NCI-H2171 treated with DMSO at 0.1 percent for 48 hours (cell line): ENCODE measurements around the gene ARHGEF17.

Experiments
- DNase-seq: peaks from one replicate; lab custom pipeline; 2025; lab: John Stamatoyannopoulos, UW

ARHGEF17 gene

DNA sequence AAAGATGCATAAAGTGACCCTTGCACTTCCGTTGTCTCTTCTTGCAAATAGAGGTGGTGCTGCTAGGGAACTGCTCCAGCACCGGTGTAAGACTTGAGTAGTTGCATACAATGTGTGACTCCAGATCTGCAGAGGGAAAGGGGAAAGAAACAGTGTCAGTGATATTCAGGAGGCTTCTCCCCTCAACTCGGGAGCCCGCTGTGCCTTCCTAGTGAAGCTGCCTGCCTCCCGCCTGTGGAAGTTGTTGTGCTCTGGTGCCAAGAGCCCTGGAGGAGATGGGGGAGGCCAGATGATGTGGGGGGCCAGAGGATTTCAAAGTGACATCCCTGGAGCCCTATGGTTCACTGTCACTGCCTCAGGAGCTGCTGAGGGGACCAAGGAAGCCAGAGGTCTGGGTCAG lies 98.5 kb downstream of the ARHGEF17 start:
- no peak for DNase-seq

GRCh38 chr11:73409431-73409830 lies 101.4 kb downstream of the ARHGEF17 start:
- no peak for DNase-seq

- DNase-seq = no peak
These were observed 102.6 kb downstream of the ARHGEF17 start for GRCh38 chr11:73410627-73411026.

- DNase-seq = no peak
These were observed 103.0 kb downstream of the ARHGEF17 start for GRCh38 chr11:73411031-73411430.

GRCh38 chr11:73412308-73412707 lies 104.2 kb downstream of the ARHGEF17 start:
- DNase-seq = no peak

DNA sequence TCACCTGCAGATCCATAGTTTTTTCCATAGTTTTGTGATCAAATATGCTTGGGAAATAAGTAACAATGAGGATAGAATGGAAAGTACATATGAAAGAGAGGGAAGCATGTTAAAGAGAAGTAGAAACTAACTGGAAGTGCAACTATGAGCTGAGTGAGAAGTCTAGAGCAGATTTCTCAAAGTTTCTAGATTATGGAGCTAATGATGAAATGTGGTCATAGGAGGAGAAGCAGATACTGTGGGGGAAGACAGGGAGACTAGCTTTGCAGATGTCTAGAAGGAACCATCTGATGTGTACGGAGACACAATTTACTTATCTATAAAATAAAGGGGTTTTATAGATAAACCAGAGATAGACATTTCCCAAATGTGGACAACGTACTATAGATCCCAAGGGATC lies 105.2 kb downstream of the ARHGEF17 start:
- no peak for DNase-seq

DNA sequence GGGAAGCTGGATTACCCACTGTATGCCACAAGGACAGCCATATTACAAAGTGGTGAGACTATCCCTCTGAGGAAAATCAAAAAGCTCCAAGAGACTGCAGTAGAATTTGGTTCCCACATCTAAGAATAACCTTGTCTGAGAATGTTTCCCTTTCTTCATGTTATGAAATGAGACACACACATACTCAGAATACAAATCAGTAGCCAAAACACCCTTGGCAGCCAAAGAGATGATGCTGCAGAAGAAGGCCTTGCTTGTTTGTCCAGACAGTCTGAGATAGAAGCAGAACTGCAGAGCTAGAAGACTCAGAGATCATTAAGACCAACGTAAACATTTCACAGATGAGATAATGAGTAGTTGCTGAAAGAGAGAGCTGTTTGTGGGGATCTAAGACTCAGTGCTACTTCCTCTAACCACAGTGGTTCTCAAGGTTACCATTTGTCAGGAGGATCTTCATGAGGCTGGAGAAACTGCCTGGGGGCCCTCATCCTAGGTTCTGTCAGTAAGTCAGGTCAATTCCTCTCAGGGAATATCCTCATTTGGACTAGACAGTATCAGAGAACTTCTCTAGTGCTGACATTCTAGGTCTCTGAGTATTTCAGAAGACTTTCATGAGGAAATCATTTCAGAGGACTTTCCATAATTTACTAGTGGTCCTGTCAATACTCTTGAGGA lies 107.0 kb downstream of the ARHGEF17 start:
- DNase-seq = no peak

DNA sequence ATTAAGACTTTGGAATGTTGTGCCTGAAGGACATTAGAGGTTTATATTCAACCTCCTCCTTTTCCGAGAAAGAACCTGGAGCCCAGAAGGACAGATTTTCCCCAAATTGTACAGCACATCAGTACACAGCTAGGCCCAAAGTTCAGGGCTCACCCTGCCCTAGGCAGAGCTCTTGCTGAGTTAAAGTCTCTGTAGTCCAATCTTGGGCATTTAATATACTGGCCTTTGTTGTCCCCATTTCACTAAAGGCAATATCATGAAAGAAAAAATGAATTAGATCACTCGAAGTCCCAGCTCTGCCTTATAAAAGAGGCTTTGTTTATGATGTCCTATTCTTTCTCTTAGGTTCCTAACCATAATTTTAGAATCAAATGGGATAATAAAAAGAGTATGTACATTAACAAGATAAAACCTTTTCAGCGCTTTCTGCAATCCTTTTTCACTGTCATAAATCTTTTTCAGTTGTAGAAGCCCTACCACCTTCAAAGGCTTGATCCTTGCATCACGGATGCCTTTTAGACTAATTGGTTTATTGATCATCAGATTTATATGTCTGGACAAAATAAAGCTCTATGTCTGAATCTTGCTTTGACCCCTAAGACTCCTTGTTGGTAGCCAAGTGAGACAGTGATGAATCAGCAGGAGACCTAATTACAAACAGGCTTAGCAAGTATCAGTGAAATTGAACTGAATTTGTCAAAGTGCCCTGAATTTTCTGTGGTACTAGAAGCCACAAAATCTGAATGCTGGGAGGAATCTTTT lies 108.0 kb downstream of the ARHGEF17 start:
- DNase-seq = no peak

DNA sequence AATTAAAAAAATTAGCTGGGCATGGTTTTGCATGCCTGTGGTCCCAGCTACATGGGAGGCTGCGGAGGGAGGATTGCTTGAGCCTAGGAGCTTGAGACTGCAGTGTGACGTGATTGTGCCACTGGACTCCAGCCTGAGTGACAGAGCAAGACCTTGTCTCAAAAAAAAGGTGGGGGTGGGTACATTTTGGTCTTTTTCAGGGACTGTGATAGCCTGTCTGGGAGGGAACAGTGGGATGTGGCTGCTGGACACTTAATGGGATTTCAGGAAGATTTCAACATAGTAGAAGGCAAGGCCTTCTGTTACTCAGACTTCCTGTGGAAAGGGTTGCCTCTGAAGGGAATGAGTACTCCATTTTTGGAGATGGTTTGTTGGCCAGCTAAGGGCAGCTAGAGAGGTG lies 108.7 kb downstream of the ARHGEF17 start:
- DNase-seq = no peak
